ENCODE results near the gene CTCFL. TPM values are rescaled to one million over a fixed set of nuclear protein-coding genes. Genes with fewer than 3 reads are reported as not detected.

The CTCFL gene
- polyA plus RNA-seq (ENCODE audit: insufficient read length in 4 of 4), result 1 to 10 TPM; 1.4 to 4.5 (median 2.2) TPM

GRCh38 chr20:57524511-57525176 lies at the start of gene CTCFL:
TSS of gene CTCFL (minus strand) at chr20:57525140. CDS start at chr20:57524205, 935 bp downstream.
- no peak for DNase-seq (ENCODE audit: low read depth in 4 of 4, low spot score in 3 of 4)

DNA sequence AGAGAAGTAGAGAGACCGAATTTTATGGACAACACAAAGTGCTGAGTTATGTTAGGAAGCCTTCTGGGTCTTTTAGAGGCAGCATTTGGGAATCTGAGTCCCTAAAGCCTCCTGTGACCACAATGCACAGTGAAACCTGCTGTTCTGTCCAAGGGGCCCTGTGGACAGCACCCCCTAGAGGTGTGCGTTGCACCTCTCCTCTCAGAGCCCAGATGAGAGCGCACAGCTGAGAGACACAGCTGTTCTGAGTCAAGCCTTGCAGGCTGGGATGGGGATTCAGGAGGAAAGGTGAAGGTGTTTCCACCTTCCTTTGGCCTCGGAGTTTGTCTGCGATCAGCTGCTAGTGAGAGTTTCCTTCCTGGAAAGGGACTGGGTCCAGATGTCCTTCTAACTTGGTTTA lies 49.0 kb upstream of the CTCFL start:
- no peak for DNase-seq (ENCODE audit: low read depth in 4 of 4, low spot score in 3 of 4)

DNA sequence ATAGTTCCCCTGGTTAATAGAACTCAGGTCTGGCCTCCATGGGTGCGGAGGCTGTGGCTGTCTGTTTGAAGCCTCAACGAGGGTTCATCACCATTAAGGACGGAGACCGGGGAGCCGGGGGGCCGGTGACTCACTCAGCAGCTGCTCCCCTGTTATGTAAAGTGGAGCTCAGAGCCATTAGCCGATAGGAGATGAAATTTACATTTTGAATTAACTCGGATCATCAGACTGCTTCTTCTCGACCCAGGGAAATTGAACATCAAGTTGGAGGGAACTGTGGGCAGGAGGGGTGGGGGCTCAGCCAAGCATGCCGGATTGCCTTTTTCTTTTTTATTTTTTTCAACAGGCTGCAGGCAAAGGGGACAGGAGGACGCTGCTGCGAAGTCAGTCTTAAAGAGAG lies 48.3 kb upstream of the CTCFL start:
- DNase-seq (ENCODE audit: low read depth in 4 of 4, low spot score in 3 of 4), result no peak

DNA sequence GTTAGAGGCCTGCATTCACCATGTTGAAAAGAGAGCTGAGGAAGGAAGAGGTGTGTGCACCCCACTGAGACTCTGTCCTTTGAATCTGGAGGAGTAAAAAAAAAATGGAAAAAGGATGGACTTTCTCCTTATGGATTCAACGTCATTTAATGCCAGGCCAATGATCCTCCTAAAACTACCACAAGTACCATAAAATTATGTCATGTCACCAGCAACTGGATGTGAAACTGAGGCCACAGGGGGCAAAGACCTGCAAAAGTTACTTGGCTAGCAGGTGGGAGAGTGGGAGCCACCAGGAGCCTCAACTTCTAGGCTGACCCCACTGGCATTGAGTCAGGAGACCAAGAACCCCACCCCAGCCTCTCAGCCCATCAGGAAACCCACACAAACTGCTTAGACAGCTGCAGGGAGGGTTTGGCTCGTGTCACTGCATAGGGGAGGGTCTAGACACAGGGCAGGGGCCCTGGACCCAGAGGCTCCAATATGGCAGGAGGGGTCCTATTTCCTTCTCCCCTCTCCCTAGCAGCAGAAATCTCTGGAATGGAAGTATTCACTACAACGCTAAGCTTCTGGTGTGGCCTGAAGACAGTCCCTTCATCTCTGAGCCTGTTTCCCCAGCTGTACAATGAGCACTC lies 47.0 kb upstream of the CTCFL start:
- DNase-seq (ENCODE audit: low read depth in 4 of 4, low spot score in 3 of 4), result no peak

DNA sequence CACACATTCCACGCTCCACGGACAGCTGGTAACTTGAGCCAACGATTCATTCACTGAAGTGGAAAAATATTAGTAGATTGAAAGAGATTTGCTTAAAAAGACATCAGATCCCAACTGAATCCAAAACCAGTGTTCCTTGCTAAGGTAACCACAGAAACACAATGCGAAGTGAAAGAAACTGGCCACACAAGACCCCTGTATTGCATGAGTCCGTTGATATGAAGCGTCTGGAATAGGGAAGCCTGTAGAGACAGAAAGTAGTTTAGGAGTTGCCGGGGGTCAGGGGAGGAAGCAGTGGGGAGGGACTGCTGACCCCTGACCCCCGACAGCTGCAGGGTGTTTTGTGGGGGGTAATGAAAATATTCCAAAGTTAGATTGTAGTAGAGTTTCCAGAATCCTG lies 46.0 kb upstream of the CTCFL start:
- no peak for DNase-seq (ENCODE audit: low read depth in 4 of 4, low spot score in 3 of 4)

DNA sequence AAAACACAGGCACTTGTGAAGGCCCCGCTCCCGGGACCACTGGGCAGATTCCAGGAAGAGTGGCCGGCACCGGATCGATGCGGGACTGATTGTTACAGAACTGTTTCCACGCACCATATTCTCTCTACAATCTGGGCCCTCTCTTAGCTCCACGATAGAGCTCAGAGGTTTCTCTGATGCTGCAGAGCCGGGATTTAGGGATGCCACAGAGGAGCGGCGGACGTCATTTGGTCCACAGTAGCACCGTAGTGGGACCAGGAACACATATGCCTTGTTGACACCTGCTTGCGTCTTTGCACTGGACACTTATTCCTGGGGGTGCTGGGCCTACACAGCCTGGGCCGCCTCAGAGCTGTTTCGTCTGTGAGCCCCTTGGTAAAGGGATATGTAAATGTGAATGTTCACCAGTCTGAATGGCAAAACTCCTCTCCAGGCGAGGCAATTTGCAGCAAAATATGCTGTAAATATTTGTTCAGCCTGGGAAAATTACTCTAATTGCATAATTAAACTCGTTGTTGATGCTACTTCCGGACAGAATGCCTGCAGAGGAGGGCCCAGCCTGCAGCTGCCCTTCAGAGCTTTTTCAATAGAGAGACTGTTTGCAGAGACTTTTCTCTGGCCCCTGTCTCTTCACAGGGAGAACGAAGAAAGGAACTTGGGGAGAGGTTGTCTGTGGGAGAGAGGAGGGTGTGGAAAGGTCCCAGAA lies 45.4 kb upstream of the CTCFL start:
- no peak for DNase-seq (ENCODE audit: low read depth in 4 of 4, low spot score in 3 of 4)

DNA sequence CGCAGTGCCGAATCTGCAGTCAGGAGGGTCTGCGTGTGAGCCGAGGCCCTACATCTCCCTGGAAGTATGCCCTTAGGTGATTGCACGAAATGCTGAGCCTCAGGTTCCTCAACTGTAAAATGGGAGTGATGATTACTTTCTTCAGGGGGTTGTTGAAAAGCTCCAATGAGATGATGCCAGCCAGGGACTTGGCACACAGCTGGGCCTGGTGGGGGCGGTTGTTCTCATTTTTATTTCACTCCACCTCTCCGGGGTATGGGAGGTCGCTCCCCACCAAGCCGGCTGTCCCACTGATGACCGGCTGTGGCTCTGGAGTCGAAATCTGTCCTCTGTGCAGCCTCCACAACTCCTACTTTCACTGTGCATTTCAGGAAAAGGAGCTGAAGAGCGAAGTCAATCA lies 44.0 kb upstream of the CTCFL start:
- no peak for DNase-seq (ENCODE audit: low read depth in 4 of 4, low spot score in 3 of 4)

DNA sequence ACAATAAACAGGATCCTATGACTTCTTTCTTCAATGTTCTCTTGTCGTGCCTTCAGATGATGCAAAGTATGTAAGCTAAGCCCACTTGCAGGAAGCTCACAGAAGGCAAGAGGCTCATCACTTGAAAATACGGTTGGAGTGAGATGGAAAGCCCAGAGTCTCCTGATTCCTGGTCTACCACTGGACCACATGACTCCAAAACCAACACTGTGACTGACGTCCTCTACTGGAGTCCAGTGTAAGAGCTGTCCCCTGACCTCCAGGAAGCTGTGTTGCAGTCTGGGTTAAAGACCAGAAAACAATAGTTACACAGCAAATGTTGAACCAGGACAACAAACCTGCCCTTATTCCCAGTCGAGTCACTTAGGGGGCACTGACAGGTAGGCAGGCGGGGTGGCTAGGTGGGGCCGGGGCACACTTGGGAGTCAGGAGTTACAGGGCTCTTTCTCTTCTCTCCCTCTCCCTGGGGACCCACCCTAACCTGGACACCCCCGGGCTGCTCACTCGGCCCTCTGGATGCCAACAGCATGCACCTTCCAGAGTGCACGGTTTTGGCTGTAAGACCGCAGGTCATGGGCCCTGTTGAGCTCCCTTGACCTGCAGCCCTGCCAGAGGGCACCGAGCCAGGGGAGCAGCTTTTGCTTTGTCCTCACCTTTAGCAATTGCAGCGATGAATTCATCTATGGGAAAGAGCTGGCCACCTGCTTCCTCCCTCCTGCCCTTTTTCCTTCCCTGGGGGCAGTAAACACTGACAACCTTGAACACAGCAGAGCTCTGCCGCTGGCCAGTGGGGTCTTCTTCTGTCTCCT lies 43.4 kb upstream of the CTCFL start:
- no peak for DNase-seq (ENCODE audit: low read depth in 4 of 4, low spot score in 3 of 4)

- no peak for DNase-seq (ENCODE audit: low read depth in 4 of 4, low spot score in 3 of 4)
These were observed 42.6 kb upstream of the CTCFL start for GRCh38 chr20:57567471-57568079.

DNA sequence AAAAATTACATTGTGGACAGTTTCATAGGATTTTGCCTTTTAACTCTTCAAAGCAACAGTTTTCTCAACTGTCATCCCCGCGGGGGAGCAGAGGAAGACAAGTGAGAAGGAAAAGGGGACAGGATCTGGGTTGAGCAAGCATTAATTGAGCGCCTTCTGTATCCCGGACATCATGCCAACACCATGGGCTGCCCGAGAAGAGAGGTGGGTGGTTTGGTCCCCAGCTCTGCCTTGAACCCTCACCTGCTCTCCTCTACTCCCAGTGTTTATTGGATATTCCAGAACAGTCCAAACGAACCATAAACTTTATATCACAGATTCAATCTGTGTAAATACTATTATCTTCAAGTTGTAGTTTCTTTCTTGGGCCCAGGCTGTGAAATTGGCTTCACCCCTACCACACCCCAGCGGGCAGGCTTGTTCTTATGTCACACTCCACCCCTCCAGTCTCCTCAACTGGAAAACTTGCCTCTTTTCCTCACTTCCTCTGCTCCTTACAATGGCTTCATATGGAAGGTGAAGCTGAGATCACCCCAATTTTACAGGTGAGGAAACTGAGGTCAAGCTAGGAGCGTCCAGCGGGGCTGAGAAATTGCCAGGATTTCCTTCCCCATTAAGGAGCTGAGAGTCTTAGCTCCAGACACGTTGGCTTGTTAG lies 42.0 kb upstream of the CTCFL start:
- DNase-seq (ENCODE audit: low read depth in 4 of 4, low spot score in 3 of 4), result no peak

DNA sequence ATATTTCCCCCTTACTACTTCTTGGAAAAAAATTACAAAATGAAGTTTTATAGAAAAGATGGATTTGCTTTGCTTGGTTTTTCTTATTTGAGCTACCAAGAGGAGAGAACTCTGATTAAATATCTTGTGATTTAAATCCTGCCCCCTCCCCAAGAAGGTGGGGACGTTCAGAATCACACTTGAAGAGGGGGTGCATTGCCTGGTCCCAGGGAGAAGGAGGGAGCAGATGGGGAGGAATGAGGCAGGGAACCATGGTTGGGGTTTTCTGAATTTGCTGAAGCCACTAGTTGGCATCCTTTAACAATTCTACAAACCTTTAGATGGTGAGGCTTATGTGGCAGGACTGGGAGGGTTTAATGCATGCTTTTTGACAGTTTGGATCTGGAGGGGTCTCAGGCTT lies 41.5 kb upstream of the CTCFL start:
- no peak for DNase-seq (ENCODE audit: low read depth in 4 of 4, low spot score in 3 of 4)

- no peak for DNase-seq (ENCODE audit: low read depth in 4 of 4, low spot score in 3 of 4)
These were observed 40.2 kb upstream of the CTCFL start for GRCh38 chr20:57564951-57565642.

- DNase-seq (ENCODE audit: low read depth in 4 of 4, low spot score in 3 of 4), result no peak
These were observed 39.4 kb upstream of the CTCFL start for GRCh38 chr20:57564180-57564802.

DNA sequence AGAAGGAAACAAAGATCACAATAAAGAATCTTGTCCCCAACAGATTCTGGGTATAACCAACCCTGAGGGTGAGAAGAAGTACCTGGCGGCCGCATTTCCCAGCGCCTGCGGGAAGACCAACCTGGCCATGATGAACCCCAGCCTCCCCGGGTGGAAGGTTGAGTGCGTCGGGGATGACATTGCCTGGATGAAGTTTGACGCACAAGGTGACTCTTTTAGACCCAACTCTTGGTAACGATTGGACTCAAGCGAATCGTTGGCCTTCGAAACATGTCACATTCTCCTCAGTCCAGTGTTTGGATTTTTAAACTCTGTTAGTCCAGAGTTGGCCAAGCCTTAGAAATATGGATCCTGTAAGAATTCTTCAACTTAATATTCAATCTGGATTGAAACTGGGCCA lies 38.6 kb upstream of the CTCFL start:
- DNase-seq (ENCODE audit: low read depth in 4 of 4, low spot score in 3 of 4), result no peak

DNA sequence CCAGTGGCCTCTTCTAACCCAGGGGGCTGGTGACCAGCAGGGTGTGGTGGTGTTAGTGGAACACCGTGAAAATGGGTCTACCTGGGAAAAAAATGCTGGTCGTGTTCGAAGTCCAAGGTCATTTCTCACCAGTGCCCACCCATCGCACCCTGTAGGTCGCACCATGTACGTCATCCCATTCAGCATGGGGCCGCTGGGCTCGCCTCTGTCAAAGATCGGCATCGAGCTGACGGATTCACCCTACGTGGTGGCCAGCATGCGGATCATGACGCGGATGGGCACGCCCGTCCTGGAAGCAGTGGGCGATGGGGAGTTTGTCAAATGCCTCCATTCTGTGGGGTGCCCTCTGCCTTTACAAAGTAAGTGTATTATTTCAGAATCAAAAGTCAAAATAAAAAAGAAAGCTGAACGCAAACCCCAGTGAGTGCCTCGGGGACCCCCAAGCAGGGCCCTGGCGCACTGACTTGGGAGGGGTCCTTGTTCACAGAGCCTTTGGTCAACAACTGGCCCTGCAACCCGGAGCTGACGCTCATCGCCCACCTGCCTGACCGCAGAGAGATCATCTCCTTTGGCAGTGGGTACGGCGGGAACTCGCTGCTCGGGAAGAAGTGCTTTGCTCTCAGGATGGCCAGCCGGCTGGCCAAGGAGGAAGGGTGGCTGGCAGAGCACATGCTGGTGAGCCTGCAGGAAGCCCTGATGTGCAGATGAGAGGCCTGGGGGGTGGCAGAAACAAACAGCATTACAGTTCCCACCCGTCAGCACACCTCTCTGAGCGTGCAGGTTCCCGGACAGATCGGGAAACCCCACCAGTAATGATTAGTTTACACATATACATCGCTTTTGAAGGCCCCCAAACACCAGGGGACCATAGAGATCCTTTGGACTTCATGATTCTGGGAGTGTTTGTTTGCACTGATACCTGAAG lies 37.9 kb upstream of the CTCFL start:
- no peak for DNase-seq (ENCODE audit: low read depth in 4 of 4, low spot score in 3 of 4)

DNA sequence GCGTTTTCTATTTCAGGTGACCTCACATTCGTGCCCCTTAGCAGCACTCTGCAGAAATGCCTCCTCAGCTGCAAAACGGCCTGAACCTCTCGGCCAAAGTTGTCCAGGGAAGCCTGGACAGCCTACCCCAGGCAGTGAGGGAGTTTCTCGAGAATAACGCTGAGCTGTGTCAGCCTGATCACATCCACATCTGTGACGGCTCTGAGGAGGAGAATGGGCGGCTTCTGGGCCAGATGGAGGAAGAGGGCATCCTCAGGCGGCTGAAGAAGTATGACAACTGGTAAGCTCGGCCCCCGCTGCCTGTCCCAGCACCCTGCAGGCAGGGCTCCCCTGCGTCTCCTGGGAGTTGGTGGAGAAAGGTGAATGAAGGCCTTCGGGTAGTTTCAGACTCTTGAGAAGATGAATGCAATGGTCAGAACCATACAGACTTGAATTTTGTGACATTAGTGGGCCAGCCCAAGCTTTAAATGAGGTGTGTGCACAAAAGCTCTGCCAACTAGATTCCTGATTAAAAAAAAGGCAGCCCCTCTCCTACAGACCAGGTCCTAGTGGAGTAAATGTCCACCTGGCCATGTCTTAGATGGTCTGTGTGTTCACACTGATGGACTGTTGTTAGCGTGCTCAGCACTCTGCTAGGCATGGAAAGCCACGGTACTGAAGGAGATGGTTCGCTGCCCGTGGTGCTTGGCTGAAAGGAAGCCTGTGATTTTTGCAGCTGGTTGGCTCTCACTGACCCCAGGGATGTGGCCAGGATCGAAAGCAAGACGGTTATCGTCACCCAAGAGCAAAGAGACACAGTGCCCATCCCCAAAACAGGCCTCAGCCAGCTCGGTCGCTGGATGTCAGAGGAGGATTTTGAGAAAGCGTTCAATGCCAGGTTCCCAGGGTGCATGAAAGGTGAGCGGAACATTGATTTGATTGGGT lies 36.7 kb upstream of the CTCFL start:
- no peak for DNase-seq (ENCODE audit: low read depth in 4 of 4, low spot score in 3 of 4)
